ENCODE measurements around the gene POLR2E.
"Not testable (repeated sequence)": the region's sequence is repeated elsewhere in the genome, so short reads cannot be mapped to it uniquely, and the experiment has no call there.

POLR2E gene

GRCh38 chr19:1126984-1127760 is 32.0 kb upstream of the POLR2E start:
- in situ Hi-C loops (cut with MboI; ENCODE audit: low sequenced_read_pairs): no loop called here

- in situ Hi-C loops (cut with MboI; ENCODE audit: low sequenced_read_pairs): no loop called here
Observed at GRCh38 chr19:1125601-1126467, 30.7 kb upstream of the POLR2E start.

DNA sequence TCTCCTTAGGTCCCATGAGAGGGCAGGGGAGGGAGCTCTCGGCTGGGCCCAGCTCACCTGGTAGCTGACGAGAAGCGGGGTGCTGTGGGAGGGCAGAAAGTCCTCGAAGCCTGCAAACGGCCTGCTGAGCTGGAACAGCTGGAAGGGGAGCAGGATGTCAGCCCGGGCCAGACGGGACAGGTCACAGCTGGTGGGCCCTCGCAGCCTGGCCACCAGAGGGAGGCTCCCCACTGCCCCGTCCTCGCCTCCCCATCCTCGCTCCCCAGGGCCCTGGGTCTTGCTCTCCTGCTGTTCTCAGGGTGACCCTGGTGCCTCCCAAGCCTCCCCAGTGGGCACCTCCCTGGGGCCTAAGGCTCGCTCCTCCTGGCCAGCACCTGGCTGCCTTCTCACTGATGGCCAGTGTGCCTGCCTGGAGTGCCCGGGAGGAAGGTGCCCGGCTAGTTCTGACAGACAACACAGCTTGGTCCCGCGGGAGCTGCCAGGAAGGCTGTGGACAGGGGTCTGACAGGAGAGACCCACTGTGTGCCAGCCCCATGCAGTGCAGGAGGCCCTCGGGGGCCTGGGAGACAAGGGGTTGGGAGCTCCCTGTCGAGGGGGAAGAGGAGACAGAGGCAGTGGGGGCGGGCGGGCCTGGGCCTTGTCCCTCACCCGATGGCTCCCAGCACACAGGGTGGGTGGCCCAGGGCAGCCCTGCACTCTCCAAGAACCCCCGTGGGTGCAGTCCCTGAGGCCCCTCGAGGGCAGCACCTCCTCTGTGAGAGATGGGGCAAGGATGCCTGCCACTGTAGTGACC is 28.9 kb upstream of the POLR2E start:
- in situ Hi-C loops (cut with MboI; ENCODE audit: low sequenced_read_pairs): no loop called here

GRCh38 chr19:1123381-1123780 is 28.2 kb upstream of the POLR2E start:
- in situ Hi-C loops (cut with MboI; ENCODE audit: low sequenced_read_pairs): no loop called here

GRCh38 chr19:1122972-1123363 is 27.8 kb upstream of the POLR2E start:
- in situ Hi-C loops (cut with MboI; ENCODE audit: low sequenced_read_pairs): no loop called here

GRCh38 chr19:1122021-1122971 is 27.1 kb upstream of the POLR2E start:
- in situ Hi-C loops (cut with MboI; ENCODE audit: low sequenced_read_pairs): no loop called here

DNA sequence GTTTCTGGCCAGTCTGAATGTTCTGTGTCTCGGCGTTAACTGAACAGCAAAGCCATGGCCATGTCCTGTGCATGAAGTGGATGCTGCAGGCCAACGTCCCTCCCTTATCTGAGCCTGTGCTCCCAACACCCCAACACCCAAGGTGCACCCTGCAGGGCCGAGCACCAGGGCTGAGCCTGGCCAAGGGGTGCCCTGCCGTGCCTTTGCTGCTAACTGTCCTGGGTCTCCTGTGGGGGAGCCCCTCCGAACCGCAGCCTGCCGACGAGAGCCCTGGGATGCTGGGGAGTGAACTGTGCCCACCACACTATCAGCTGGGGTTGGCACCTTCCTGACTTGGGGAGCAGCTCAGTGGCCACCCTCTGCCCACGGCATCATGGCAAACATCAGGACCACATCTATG is 26.2 kb upstream of the POLR2E start:
- in situ Hi-C loops (cut with MboI; ENCODE audit: low sequenced_read_pairs): no loop called here

DNA sequence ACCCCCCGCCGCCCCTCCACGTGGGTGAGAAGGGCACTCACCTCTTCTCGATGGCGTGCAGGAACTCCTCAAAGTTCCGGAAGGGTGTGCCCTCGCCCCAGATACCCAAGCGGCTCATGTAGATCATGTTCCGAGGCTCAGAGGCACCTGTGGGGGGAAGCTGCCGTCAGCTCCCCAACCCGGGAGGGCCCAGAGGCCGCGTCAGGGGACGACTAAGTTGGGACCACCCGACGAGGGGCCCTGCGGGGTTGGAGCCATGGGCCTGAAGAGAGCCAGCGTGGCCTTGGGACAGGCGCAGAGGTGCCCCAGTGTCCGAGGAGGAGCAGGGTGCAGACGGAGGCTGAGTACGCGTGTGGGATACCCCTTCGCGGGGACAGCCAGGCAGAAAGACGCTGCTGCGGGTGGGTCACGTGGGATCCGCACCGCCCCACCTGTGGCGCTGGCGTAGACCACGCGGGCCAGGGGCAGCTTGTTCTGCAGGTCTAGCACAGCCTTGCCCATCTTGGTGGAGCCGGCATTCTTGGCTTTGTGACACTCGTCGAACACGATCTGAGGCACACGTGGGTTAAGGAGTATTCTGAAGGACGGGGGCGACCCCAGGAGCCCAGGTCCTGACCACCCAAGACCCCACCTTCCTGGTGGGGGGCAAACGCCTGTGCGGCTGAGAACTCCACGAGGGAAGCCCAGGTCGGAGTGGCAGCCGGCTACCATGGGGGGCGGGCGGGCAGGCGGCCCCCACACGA is 24.5 kb upstream of the POLR2E start:
- in situ Hi-C loops (cut with MboI; ENCODE audit: low sequenced_read_pairs): no loop called here

GRCh38 chr19:1118999-1119398 is 23.8 kb upstream of the POLR2E start:
- in situ Hi-C loops (cut with MboI; ENCODE audit: low sequenced_read_pairs): no loop called here

GRCh38 chr19:1117654-1118053 is 22.5 kb upstream of the POLR2E start:
- in situ Hi-C loops (cut with MboI; ENCODE audit: low sequenced_read_pairs): no loop called here

GRCh38 chr19:1116726-1117581 is 21.8 kb upstream of the POLR2E start:
- in situ Hi-C loops (cut with MboI; ENCODE audit: low sequenced_read_pairs): no loop called here

DNA sequence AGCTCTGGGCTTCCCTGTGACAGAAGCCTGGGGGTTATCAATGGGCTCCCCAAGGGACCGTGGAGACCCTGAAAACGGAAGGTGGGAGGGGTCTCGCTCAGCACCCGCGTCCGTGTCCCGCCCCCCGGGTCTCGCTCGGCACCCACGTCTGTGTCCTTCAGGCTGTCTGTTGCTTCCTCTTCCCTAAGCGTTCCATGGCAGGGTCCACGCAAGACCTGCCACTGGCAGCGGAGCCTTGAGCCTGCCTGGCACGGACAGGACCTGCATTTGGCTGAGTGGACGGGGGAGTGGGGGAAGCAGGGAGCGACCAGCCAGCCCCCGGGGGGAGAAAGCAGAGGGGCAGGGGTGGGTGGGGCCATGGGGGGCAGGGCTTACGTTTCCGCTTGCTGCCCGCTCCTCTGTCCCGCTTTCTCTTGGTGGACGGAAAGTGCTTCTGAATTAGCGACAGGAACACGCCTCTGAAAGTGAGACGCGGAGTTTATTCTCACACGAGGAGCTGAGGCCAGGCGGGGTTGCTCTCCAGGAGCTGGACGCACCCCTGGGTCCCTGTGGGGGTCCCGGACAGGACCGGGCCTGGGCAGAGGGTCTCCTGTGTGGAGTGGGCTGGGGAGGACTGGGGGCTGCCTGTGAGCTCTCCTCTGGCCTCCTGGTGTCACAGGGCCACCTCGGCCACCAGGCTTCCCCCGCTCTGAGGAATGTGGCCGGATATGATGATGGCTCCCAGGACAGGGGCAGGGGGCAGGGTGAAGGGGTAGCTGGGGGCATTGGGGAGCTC is 20.7 kb upstream of the POLR2E start:
- in situ Hi-C loops (cut with MboI; ENCODE audit: low sequenced_read_pairs): no loop called here

- in situ Hi-C loops (cut with MboI; ENCODE audit: low sequenced_read_pairs): not testable (repeated sequence)
Observed at GRCh38 chr19:1114728-1115127, 19.6 kb upstream of the POLR2E start.

- in situ Hi-C loops (cut with MboI; ENCODE audit: low sequenced_read_pairs): no loop called here
Observed at GRCh38 chr19:1113986-1114483, 18.9 kb upstream of the POLR2E start.

- in situ Hi-C loops (cut with MboI; ENCODE audit: low sequenced_read_pairs): no loop called here
Observed at GRCh38 chr19:1113030-1113985, 18.1 kb upstream of the POLR2E start.

- in situ Hi-C loops (cut with MboI; ENCODE audit: low sequenced_read_pairs): no loop called here
Observed at GRCh38 chr19:1112268-1113029, 17.3 kb upstream of the POLR2E start.

Measured in HL-60/S4 treated with retinoic acid at 250 ng/mL for 4 days and 3 days (cell line).